ENCODE measurements around the gene NTSR2.

Gene NTSR2

GRCh38 chr2:11629215-11629614 is 40.8 kb downstream of the NTSR2 start:
- H3K4me3 ChIP-seq (ENCODE audit: low read length) = no peak overlapping the region
- DNase-seq (ENCODE audit: low read depth) = no peak
- TF ChIP-seq CTCF (conservative IDR thresholded peaks at IDR 0.05; ENCODE audit: low read length) = no peak

- DNase-seq (ENCODE audit: low read depth) = no peak
- TF ChIP-seq CTCF (conservative IDR thresholded peaks at IDR 0.05; ENCODE audit: low read length) = no peak
- no peak overlapping the region for H3K4me3 ChIP-seq (ENCODE audit: low read length)
Measured at GRCh38 chr2:11628675-11629074, 41.3 kb downstream of the NTSR2 start.

DNA sequence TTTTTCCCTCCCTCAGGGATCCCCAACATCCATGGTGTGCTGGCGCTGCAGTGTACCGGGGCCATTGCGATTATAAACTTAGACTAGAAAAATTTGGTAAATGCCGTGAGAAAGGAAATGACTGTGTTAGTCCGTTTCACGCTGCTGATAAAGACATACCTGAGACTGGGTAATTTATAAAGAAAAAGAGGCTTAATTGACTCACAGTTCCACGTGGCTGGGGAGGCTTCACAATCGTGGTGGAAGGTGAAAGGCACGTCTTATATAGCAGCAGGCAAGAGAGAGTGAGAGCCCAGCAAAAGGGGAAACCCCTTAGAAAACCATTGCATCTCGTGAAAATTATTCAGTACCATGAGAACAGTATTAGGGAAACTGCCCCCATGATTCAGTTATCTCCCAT is 44.3 kb downstream of the NTSR2 start:
- no peak for TF ChIP-seq CTCF (conservative IDR thresholded peaks at IDR 0.05; ENCODE audit: low read length)
- H3K4me3 ChIP-seq (ENCODE audit: low read length) = no peak overlapping the region
- DNase-seq (ENCODE audit: low read depth) = no peak

GRCh38 chr2:11624893-11625292 is 45.1 kb downstream of the NTSR2 start:
- H3K4me3 ChIP-seq (ENCODE audit: low read length) = no peak overlapping the region
- no peak for TF ChIP-seq CTCF (conservative IDR thresholded peaks at IDR 0.05; ENCODE audit: low read length)
- no peak for DNase-seq (ENCODE audit: low read depth)

- TF ChIP-seq CTCF (conservative IDR thresholded peaks at IDR 0.05; ENCODE audit: low read length) = no peak
- no peak overlapping the region for H3K4me3 ChIP-seq (ENCODE audit: low read length)
- no peak for DNase-seq (ENCODE audit: low read depth)
Measured at GRCh38 chr2:11622611-11623010, 47.4 kb downstream of the NTSR2 start.

DNA sequence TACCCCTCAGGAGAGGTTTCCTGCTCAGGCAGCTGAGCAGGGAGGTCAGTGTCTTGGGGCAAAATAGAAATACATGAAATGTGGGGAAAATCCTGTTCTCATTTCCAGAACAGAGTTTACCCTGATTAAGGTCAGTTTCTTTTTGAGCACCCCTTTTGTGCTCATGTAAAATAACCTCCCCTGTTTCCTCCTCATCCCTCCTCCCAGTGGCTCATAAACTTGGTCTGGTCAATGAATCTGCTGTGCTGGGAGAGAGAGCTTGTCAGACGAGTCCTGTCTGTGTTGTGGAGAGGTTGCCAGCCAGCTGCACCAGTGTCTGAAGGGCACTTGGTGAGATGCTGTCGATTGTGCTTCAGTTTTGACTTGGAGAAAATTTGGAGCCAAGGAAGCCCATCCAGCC is 48.6 kb downstream of the NTSR2 start:
- no peak for TF ChIP-seq CTCF (conservative IDR thresholded peaks at IDR 0.05; ENCODE audit: low read length)
- DNase-seq (ENCODE audit: low read depth) = no peak
- no peak overlapping the region for H3K4me3 ChIP-seq (ENCODE audit: low read length)

DNA sequence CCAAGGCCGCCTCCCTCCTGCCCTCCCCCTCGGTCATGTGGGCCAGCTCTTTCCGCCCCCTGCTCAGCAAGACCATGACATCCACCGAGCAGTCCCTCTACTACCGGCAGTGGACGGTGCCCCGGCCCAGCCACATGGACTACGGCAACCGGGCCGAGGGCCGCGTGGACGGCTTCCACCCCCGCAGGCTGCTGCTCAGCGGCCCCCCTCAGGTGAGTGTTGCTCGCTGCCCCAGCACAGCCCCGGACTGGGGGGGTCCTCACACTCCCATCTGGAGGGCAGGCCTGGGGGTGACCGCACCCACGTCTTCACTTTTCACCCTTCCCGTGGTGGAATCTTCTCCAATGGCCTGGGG is 51.3 kb downstream of the NTSR2 start:
- no peak overlapping the region for H3K4me3 ChIP-seq (ENCODE audit: low read length)
- TF ChIP-seq CTCF (conservative IDR thresholded peaks at IDR 0.05; ENCODE audit: low read length) = no peak
- no peak for DNase-seq (ENCODE audit: low read depth)
